Measurements from ENCODE around the gene CEP70.

The CEP70 gene

GRCh38 chr3:138473391-138473790 lies 120.7 kb downstream of the CEP70 start:
- ATAC-seq (no peak), DNase-seq (ENCODE audit: low spot score in 2 of 2) (no peak)
- Mint-ChIP-seq H3K36me3 (no peaks in the 10 kb centered on the region), H3K27ac (no peak overlapping the region), H3K4me1 (no peaks in the 10 kb centered on the region), H3K4me3 (no peak overlapping the region), H3K9me3 (no peaks in the 10 kb centered on the region)

DNA sequence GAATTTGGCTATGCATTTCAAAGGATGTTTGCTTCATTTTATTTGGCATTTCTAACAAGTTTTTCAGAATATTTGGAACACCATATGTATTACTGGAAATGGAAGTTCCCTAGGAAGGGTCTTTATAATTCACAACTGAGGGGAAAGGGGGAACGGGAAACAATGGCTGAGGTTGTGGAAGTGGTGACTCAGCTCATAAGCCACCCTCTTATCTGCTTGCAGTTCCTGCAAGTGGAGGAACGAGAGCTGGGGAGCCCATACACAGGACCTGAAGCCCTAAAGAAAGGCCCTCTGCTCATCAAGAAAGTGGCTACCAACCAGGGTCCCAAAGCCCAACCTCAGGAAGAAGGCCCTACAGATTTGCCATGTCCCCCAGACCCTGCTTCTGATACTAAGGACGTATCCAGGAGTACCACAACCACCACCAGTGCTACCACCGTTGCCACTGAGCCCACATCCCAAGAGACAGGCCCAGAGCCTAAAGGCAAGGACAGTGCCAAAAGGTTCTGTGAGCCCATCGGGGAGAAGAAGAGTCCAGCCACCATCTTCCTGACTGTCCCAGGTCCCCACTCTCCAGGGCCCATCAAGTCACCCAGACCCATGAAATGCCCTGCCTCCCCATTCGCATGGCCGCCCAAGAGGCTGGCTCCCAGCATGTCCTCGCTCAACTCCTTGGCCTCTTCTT lies 121.8 kb downstream of the CEP70 start:
- no peak overlapping the region for H3K27ac Mint-ChIP-seq
- H3K36me3 Mint-ChIP-seq, result no peaks in the 10 kb centered on the region
- H3K4me3 Mint-ChIP-seq, result no peak overlapping the region
- H3K9me3 Mint-ChIP-seq, result no peaks in the 10 kb centered on the region
- no peak for ATAC-seq
- no peak for DNase-seq (ENCODE audit: low spot score in 2 of 2)
- no peaks in the 10 kb centered on the region for H3K4me1 Mint-ChIP-seq

- Mint-ChIP-seq H3K4me3 (no peak overlapping the region), H3K36me3 (no peaks in the 10 kb centered on the region), H3K4me1 (no peaks in the 10 kb centered on the region), H3K27ac (no peak overlapping the region), H3K9me3 (no peaks in the 10 kb centered on the region)
- no peak for DNase-seq (ENCODE audit: low spot score in 2 of 2)
- ATAC-seq, result no peak
Observed at GRCh38 chr3:138471481-138471880, 122.6 kb downstream of the CEP70 start.

DNA sequence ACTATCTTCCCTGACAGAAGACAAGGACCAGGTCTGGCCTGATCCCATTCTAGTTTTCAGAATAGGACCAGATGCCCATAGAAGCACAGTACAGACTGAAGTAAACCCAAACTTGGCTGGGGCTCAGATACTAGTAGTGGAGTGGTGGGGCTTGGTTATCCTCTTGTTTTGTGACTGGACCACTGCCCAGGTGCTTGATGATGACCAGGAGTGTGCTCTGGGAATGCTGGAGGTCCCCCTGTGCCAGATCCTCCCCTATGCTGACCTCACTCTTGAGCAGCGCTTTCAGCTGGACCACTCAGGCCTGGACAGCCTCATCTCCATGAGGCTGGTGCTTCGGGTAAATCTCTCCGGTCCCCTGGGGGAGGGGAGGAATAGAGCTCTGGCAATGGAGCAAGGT lies 123.4 kb downstream of the CEP70 start:
- no peaks in the 10 kb centered on the region for H3K4me1 Mint-ChIP-seq
- H3K27ac Mint-ChIP-seq, result no peak overlapping the region
- H3K9me3 Mint-ChIP-seq, result no peaks in the 10 kb centered on the region
- H3K36me3 Mint-ChIP-seq, result no peaks in the 10 kb centered on the region
- DNase-seq (ENCODE audit: low spot score in 2 of 2) (no peak), ATAC-seq (no peak)
- H3K4me3 Mint-ChIP-seq, result no peak overlapping the region

DNA sequence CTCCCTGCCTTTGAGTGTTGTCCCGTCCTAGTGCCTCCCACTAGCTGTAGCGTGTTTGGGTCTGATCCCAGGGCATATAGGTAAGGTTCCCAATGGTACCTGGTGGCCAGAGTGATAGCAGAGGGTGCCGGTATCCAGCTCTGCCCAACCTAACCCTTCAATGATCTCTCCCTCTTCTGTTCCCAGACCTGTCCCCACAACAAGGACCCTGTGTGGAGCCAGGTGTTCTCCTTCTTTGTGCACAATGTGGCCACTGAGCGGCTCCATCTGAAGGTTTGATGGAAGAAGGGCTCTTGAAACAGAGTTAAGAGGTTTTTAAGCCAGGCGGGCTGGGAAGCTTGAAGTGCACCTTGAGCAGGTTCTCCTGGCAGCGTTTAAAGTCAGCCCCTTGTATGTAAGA lies 124.2 kb downstream of the CEP70 start:
- no peak overlapping the region for H3K4me3 Mint-ChIP-seq
- H3K36me3 Mint-ChIP-seq, result no peaks in the 10 kb centered on the region
- ATAC-seq (no peak), DNase-seq (ENCODE audit: low spot score in 2 of 2) (no peak)
- no peaks in the 10 kb centered on the region for H3K4me1 Mint-ChIP-seq
- no peaks in the 10 kb centered on the region for H3K9me3 Mint-ChIP-seq
- H3K27ac Mint-ChIP-seq, result no peak overlapping the region

GRCh38 chr3:138468886-138469285 lies 125.2 kb downstream of the CEP70 start:
- no peak overlapping the region for H3K4me3 Mint-ChIP-seq
- no peak for ATAC-seq
- no peaks in the 10 kb centered on the region for H3K9me3 Mint-ChIP-seq
- DNase-seq (ENCODE audit: low spot score in 2 of 2), result no peak
- H3K36me3 Mint-ChIP-seq, result no peaks in the 10 kb centered on the region
- no peak overlapping the region for H3K27ac Mint-ChIP-seq
- H3K4me1 Mint-ChIP-seq, result no peaks in the 10 kb centered on the region

DNA sequence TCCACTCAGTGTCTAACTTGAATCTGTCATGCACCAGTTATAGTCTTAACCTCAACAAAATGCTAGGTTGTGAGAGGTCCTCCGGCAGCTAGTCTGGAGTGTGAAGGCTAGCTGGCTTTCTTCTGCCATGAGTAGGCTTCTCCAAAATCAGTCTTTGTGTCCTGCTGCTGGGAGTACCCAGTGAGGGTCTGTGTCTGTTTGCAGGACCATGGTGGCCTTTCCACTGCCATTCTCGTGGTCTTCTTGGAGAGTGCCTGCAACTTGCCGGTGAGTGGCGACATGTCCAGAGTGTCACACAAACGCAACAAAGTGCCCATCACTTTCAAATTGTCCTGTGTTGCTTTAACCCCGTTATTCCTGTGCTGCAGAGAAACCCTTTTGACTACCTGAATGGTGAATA lies 125.6 kb downstream of the CEP70 start:
- no peak for ATAC-seq
- no peaks in the 10 kb centered on the region for H3K4me1 Mint-ChIP-seq
- DNase-seq (ENCODE audit: low spot score in 2 of 2), result peak in 1 of 2 donors; percentile 35
- H3K36me3 Mint-ChIP-seq, result no peaks in the 10 kb centered on the region
- H3K9me3 Mint-ChIP-seq, result no peaks in the 10 kb centered on the region
- no peak overlapping the region for H3K4me3 Mint-ChIP-seq
- H3K27ac Mint-ChIP-seq, result no peak overlapping the region

DNA sequence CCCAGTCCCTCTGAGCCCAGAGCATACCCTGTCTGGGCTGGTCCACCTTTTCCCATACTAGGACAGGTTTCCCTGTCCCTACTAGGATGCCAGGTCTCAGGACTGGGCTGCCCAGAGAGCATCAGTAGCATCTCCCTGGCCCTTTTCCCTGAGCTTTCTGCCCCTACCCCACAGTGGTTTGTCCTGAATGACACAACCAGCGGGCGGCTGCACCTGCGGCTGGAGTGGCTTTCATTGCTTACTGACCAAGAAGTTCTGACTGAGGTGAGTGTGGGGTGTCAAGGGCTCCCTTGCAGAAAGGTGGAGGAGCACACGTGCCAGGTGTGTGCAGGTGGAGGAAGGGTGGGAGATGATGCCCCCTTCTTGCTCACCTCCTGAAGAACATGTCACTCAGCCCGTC lies 126.1 kb downstream of the CEP70 start:
- no peak overlapping the region for H3K4me3 Mint-ChIP-seq
- no peak overlapping the region for H3K27ac Mint-ChIP-seq
- ATAC-seq (no peak), DNase-seq (ENCODE audit: low spot score in 2 of 2) (peak in 1 of 2 donors; percentile 38)
- H3K36me3 Mint-ChIP-seq, result no peaks in the 10 kb centered on the region
- no peaks in the 10 kb centered on the region for H3K9me3 Mint-ChIP-seq
- no peaks in the 10 kb centered on the region for H3K4me1 Mint-ChIP-seq

- H3K4me3 Mint-ChIP-seq, result no peak overlapping the region
- no peaks in the 10 kb centered on the region for H3K9me3 Mint-ChIP-seq
- H3K36me3 Mint-ChIP-seq, result no peaks in the 10 kb centered on the region
- H3K4me1 Mint-ChIP-seq, result no peaks in the 10 kb centered on the region
- ATAC-seq, result no peak
- no peak for DNase-seq (ENCODE audit: low spot score in 2 of 2)
- no peak overlapping the region for H3K27ac Mint-ChIP-seq
Observed at GRCh38 chr3:138465925-138466324, 128.1 kb downstream of the CEP70 start.

DNA sequence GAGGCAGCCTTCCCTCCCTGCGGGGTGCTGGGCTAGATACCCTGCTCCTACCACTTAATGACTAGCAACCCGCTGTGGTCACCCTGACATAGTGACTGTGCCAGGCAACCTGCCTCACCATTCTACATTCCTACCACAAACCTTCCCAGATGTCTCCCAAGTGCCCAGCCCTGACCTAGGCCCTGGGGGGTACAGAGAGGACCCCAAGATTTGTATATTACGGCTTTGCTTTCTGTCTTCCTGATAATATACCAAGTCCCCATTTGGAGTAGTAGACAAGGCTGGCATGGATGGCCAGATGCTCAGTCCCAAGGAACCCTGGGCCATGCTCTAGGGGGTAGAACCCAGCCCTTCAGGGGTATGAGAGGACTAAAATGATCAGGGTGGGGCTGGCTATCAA lies 128.6 kb downstream of the CEP70 start:
- H3K9me3 Mint-ChIP-seq, result no peaks in the 10 kb centered on the region
- no peak overlapping the region for H3K4me3 Mint-ChIP-seq
- no peak for DNase-seq (ENCODE audit: low spot score in 2 of 2)
- H3K36me3 Mint-ChIP-seq, result no peaks in the 10 kb centered on the region
- H3K4me1 Mint-ChIP-seq, result no peaks in the 10 kb centered on the region
- no peak overlapping the region for H3K27ac Mint-ChIP-seq
- no peak for ATAC-seq

GRCh38 chr3:138464491-138464860 lies 129.6 kb downstream of the CEP70 start:
- ATAC-seq (no peak), DNase-seq (ENCODE audit: low spot score in 2 of 2) (no peak)
- no peaks in the 10 kb centered on the region for H3K36me3 Mint-ChIP-seq
- no peaks in the 10 kb centered on the region for H3K4me1 Mint-ChIP-seq
- H3K9me3 Mint-ChIP-seq, result no peaks in the 10 kb centered on the region
- H3K27ac Mint-ChIP-seq, result no peak overlapping the region
- H3K4me3 Mint-ChIP-seq, result no peak overlapping the region

GRCh38 chr3:138463724-138464490 lies 130.2 kb downstream of the CEP70 start:
- Mint-ChIP-seq H3K4me3 (no peak overlapping the region), H3K9me3 (no peaks in the 10 kb centered on the region), H3K4me1 (no peaks in the 10 kb centered on the region), H3K27ac (no peak overlapping the region), H3K36me3 (no peaks in the 10 kb centered on the region)
- DNase-seq (ENCODE audit: low spot score in 2 of 2) (no peak), ATAC-seq (no peak)

- no peak for ATAC-seq
- Mint-ChIP-seq H3K4me3 (no peak overlapping the region), H3K4me1 (no peaks in the 10 kb centered on the region), H3K27ac (no peak overlapping the region), H3K9me3 (no peaks in the 10 kb centered on the region), H3K36me3 (no peaks in the 10 kb centered on the region)
- DNase-seq (ENCODE audit: low spot score in 2 of 2), result no peak
Observed at GRCh38 chr3:138461896-138462295, 132.2 kb downstream of the CEP70 start.

DNA sequence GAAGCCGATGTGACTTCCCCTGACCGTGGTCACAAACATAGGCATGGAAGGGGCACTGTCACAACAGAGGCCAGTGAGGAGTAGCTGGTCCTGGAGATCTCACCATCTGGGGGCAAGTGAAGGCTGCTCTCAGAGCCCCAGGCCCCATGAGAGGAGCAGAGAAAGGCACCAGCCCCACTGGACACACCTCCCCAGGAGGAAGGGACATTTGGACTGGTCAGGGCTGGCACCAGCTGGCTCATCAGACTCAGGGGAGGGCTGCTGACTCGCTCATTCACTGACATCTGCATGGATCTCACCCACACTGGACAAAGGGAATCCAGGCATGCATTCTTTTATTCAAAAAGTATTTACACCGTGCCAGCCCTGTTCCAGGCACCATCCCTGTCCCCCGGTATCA lies 132.8 kb downstream of the CEP70 start:
- no peak for DNase-seq (ENCODE audit: low spot score in 2 of 2)
- Mint-ChIP-seq H3K27ac (no peak overlapping the region), H3K4me1 (no peaks in the 10 kb centered on the region), H3K36me3 (no peaks in the 10 kb centered on the region), H3K4me3 (no peak overlapping the region), H3K9me3 (no peaks in the 10 kb centered on the region)
- ATAC-seq, result no peak

GRCh38 chr3:138460536-138461205 lies 133.4 kb downstream of the CEP70 start:
- Mint-ChIP-seq H3K9me3 (no peaks in the 10 kb centered on the region), H3K4me1 (no peaks in the 10 kb centered on the region), H3K4me3 (no peak overlapping the region), H3K36me3 (no peaks in the 10 kb centered on the region), H3K27ac (no peak overlapping the region)
- no peak for ATAC-seq
- DNase-seq (ENCODE audit: low spot score in 2 of 2), result no peak

All from stimulated activated effector memory CD8-positive, alpha-beta T cell treated with anti-CD3 and anti-CD28 coated beads, Interleukin-12 subunit alpha, Interleukin-12 subunit beta, amount 100 ng/mL, for 72 hours (primary cell).